H1 (cell line): ENCODE results near the gene DCAF4. TPM values are rescaled to one million over a fixed set of nuclear protein-coding genes. Genes with fewer than 3 reads are reported as not detected.

ENCODE experiments used
- ATF2 ChIP-seq: IDR thresholded peaks from 2 replicates; pipeline ENCODE4 v1.6.1; 2012; ENCODE audit warnings: low read length, inconsistent platforms
- polyA plus RNA-seq, 7 experiments: library from polyadenylated mRNA; depleted of rRNA in 3 of 7; stranded (reverse) in 5 of 7; unstranded in 2 of 7; fragments of >200 nt in 5 of 7; fragments of 200-250 nt in 2 of 7; gene quantifications; 1 replicate in 5 of 7; 2 replicates in 1 of 7; 4 replicates in 1 of 7; pipeline versions ENCODE4 v1.2.1 to v1.2.3, GENCODE V29; 2011 to 2013; ENCODE audit warnings: missing spikeins in 2 of 7, mixed read lengths in 2 of 7
- total RNA-seq: library from RNA; stranded (reverse); fragmentation: NEBNext Ultra II Directional; extraction: Animal tissue kit (Norgen Biotek cat#: 25700); gene quantifications from 2 replicates; pipeline ENCODE4 v1.2.1, GENCODE V29; 2021

DCAF4 gene
- total and polyA plus RNA-seq, 2 of the 8 experiments (the other 6 are each of a cell fraction or from before 2014, with no cell fraction given): 17.0 to 21.1 TPM

DNA sequence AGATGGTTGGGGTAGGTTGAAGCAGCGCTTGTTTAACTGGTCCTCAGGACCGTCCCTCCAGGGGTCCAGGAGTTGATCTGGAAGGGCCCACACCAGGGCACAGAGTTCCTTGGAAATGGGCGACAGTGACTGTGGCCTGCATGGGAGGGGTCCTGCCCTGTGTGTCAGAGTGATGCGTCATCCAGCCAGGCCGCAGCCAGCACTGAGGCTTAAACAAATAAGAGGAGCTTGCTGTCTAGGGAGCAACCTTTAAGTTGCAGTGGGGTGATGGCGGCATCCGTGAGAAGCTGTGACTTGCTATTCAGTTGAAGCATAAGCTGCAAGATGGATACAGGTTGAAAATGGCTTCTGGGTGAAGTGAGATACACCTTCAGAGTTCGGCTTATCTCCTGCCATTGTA, 20.2 kb downstream of the DCAF4 start (continued):
- no peak for TF ChIP-seq ATF2
- TF ChIP-seq, all 59 proteins: peak for 0
